HCT116 (cell line): ENCODE measurements around the gene TMEM52. TPM values are rescaled to one million over a fixed set of nuclear protein-coding genes. Genes with fewer than 3 reads are reported as not detected.

Experiments
- ATAC-seq: fragments of 200-7000 bp; cut with Tn5 transposase; 2 replicates; pipeline ENCODE4 v1.9.1; 2020; ENCODE audit warnings: mild to moderate bottlenecking, moderate library complexity
- BruUV-seq: library from RNA; stranded (reverse); fragments of 400-500 nt; replicated peaks from 2 replicates; lab custom pipeline; 2021; lab: Mats Ljungman, UMichigan
- CTCF ChIA-PET: fragments of 300-600 bp; sonication (Branson Sonifier 250); formaldehyde crosslinking; loops from one replicate; lab custom pipeline; 2021; ENCODE audit warnings: antibody characterized with exemption; lab: Charles Lee
- POLR2A ChIA-PET: fragments of 300-600, 350-600 bp; sonication (Branson Sonifier 250); formaldehyde crosslinking; loops from one replicate; lab custom pipeline; 2021; ENCODE audit warnings: antibody characterized with exemption; lab: Charles Lee
- RAD21 ChIA-PET, 2 experiments: fragments of 300-600 bp; sonication (Branson Sonifier 250); formaldehyde crosslinking; loops; one replicate each; lab custom pipeline; 2023; ENCODE audit warnings: low total read pairs in 2 of 2; ENCODE audit not compliant: uncharacterized antibody in 2 of 2, unreplicated experiment in 2 of 2, low non-redundant PET in 1 of 2; lab: Charles Lee
- DNase-seq: peaks from one replicate; pipeline ENCODE4 v3.0.0-alpha.2; 2010; ENCODE audit warnings: low read depth, low spot score
- H2AFZ ChIP-seq: fragments of 200-600 bp; shearing (Covaris generic), sonication (generic); 2 replicates; pipeline ENCODE4 v1.6.1; 2017; ENCODE audit warnings: low read depth, mixed run types, mixed read lengths, antibody characterized with exemption, low read length; ENCODE audit not compliant: poor library complexity, severe bottlenecking
- H3K27ac ChIP-seq: 2 replicates; pipeline ENCODE4 v1.5.1; 2012; ENCODE audit warnings: low read depth, low read length
- H3K27me3 ChIP-seq: fragments of 200-600 bp; sonication (generic); 2 replicates; pipeline ENCODE4 v1.6.1; 2016; ENCODE audit warnings: mixed run types, low read length, mixed read lengths; ENCODE audit not compliant: insufficient read depth
- H3K36me3 ChIP-seq, 2 experiments: fragments of 200-500 bp in 1 of 2; fragments of 200-600 bp in 1 of 2; sonication (Bioruptor generic) in 1 of 2; sonication (generic) in 1 of 2; 2 replicates each; pipeline versions ENCODE4 v1.5.1 to v1.6.1; 2014 to 2016; ENCODE audit warnings: low read length in 2 of 2, inconsistent platforms in 1 of 2, mixed read lengths in 1 of 2, mixed run types in 1 of 2; ENCODE audit not compliant: insufficient read depth in 2 of 2, control insufficient read depth in 1 of 2
- H3K4me1 ChIP-seq, 2 experiments: fragments of 200-600 bp in 1 of 2; sonication (generic) in 1 of 2; 2 replicates each; pipeline versions ENCODE4 v1.5.1 to v1.6.1; 2012 to 2017; ENCODE audit warnings: low read length in 2 of 2, inconsistent platforms in 1 of 2, mild to moderate bottlenecking in 1 of 2, mixed read lengths in 1 of 2, mixed run types in 1 of 2, moderate library complexity in 1 of 2; ENCODE audit not compliant: insufficient read depth in 2 of 2, control insufficient read depth in 1 of 2
- H3K4me2 ChIP-seq: fragments of 200-600 bp; sonication (generic); 2 replicates; pipeline ENCODE4 v1.6.1; 2017; ENCODE audit warnings: mixed run types, low read length, mixed read lengths
- H3K4me3 ChIP-seq, 2 experiments: fragments of 200-600 bp in 1 of 2; sonication (generic) in 1 of 2; replicated peaks in 1 of 2; 2 replicates each; pipeline ENCODE4 v1.5.1; 2011 to 2016; ENCODE audit warnings: low read length in 2 of 2, control low read depth in 1 of 2, low read depth in 1 of 2, mild to moderate bottlenecking in 1 of 2, mixed read lengths in 1 of 2, mixed run types in 1 of 2
- H3K79me2 ChIP-seq: fragments of 200-600 bp; sonication (generic); 2 replicates; pipeline ENCODE4 v1.6.1; 2017; ENCODE audit warnings: mild to moderate bottlenecking, mixed run types, low read length, moderate library complexity, mixed read lengths; ENCODE audit not compliant: insufficient read depth
- H3K9ac ChIP-seq: fragments of 200-600 bp; sonication (generic); 2 replicates; pipeline ENCODE4 v1.6.1; 2016; ENCODE audit warnings: low read length, mixed read lengths
- H3K9me2 ChIP-seq: fragments of 200-600 bp; sonication (generic), shearing (Covaris generic); 2 replicates; pipeline ENCODE4 v1.6.1; 2017; ENCODE audit warnings: mixed run types, mild to moderate bottlenecking, moderate library complexity; ENCODE audit not compliant: insufficient read depth
- H3K9me3 ChIP-seq, 2 experiments: fragments of 200-500 bp in 1 of 2; fragments of 200-600 bp in 1 of 2; sonication (Bioruptor generic) in 1 of 2; sonication (generic) in 1 of 2; 2 replicates each; pipeline ENCODE4 v1.6.1; 2014 to 2017; ENCODE audit warnings: low read length in 2 of 2, mixed read lengths in 2 of 2, inconsistent platforms in 1 of 2, low read depth in 1 of 2, mild to moderate bottlenecking in 1 of 2, mixed run types in 1 of 2, moderate library complexity in 1 of 2; ENCODE audit not compliant: control insufficient read depth in 1 of 2, insufficient read depth in 1 of 2
- H4K20me1 ChIP-seq: fragments of 200-600 bp; sonication (generic), shearing (Covaris generic); 2 replicates; pipeline ENCODE4 v1.6.1; 2017; ENCODE audit warnings: mixed run types, mild to moderate bottlenecking, moderate library complexity; ENCODE audit not compliant: insufficient read depth
- CBX3 ChIP-seq: IDR thresholded peaks from 2 replicates; pipeline ENCODE4 v1.6.1; 2012; ENCODE audit warnings: low read depth
- CEBPB ChIP-seq: IDR thresholded peaks from 2 replicates; pipeline ENCODE4 v1.6.1; 2012; ENCODE audit warnings: low read depth
- EGR1 ChIP-seq: IDR thresholded peaks from 2 replicates; pipeline ENCODE4 v1.6.1; 2012; ENCODE audit warnings: low read depth
- ELF1 ChIP-seq: IDR thresholded peaks from 2 replicates; pipeline ENCODE4 v1.6.1; 2012; ENCODE audit warnings: low read depth, borderline replicate concordance
- EZH2phosphoT487 ChIP-seq: fragments of 200-600 bp; IDR thresholded peaks from 2 replicates; pipeline ENCODE4 v1.6.1; 2018; ENCODE audit warnings: antibody characterized with exemption, borderline replicate concordance
- JUND ChIP-seq: IDR thresholded peaks from 2 replicates; pipeline ENCODE4 v1.6.1; 2012
- POLR2A ChIP-seq: IDR thresholded peaks from 2 replicates; pipeline ENCODE4 v1.7.0; 2011; ENCODE audit warnings: borderline replicate concordance; ENCODE audit not compliant: insufficient read depth, insufficient read length; ENCODE audit errors: extremely low read depth
- POLR2AphosphoS5 ChIP-seq: IDR thresholded peaks from 2 replicates; pipeline ENCODE4 v1.6.1; 2011; ENCODE audit warnings: mild to moderate bottlenecking, low read depth, low read length, moderate library complexity
- RAD21 ChIP-seq: IDR thresholded peaks from 2 replicates; pipeline ENCODE4 v1.6.1; 2012; ENCODE audit warnings: low read depth, mild to moderate bottlenecking
- SRF ChIP-seq: IDR thresholded peaks from 2 replicates; pipeline ENCODE4 v1.6.1; 2012; ENCODE audit warnings: low read depth
- TCF7L2 ChIP-seq: IDR thresholded peaks from 2 replicates; pipeline ENCODE4 v1.7.0; 2011; ENCODE audit warnings: borderline replicate concordance, inconsistent platforms; ENCODE audit not compliant: insufficient read depth, insufficient read length; ENCODE audit errors: extremely low read depth
- ZNF274 ChIP-seq: fragments of 200-500 bp; sonication (Bioruptor generic); IDR thresholded peaks from 2 replicates; pipeline ENCODE4 v1.6.1; 2014; ENCODE audit warnings: mild to moderate bottlenecking, low read depth, low read length, inconsistent platforms
- intact Hi-C: fragments of 100-400 bp; cut with micrococcal nuclease; formaldehyde crosslinking; loops from 2 replicates; pipeline ENCODE4 v1.10.0; 2022
- total RNA-seq: library from RNA; stranded (reverse); gene quantifications from one replicate; pipeline ENCODE4 v1.2.1, GENCODE V29; 2021; ENCODE audit not compliant: unreplicated experiment
- TF ChIP-seq, protein P1 (sequence below): IDR thresholded peaks from 2 replicates; pipeline ENCODE4 v1.6.1; 2012
- TF ChIP-seq, protein P2 (sequence below): IDR thresholded peaks from 2 replicates; pipeline ENCODE4 v1.6.1; 2012
- TF ChIP-seq, protein P3 (sequence below): IDR thresholded peaks from 2 replicates; pipeline ENCODE4 v1.6.1; 2012; ENCODE audit warnings: low read depth
- TF ChIP-seq, protein P4 (sequence below), 3 experiments: fragments of 200-600 bp in 1 of 3; sonication (generic) in 1 of 3; IDR thresholded peaks in 2 of 3; conservative IDR thresholded peaks in 1 of 3; 2 replicates each; pipeline ENCODE4 v1.5.1; 2012 to 2017; ENCODE audit warnings: low read depth in 2 of 3, low read length in 2 of 3, antibody characterized with exemption in 1 of 3, borderline replicate concordance in 1 of 3, control low read depth in 1 of 3, mild to moderate bottlenecking in 1 of 3, mixed read lengths in 1 of 3, mixed run types in 1 of 3, moderate library complexity in 1 of 3; ENCODE audit not compliant: insufficient read depth in 1 of 3

The TMEM52 gene
- total RNA-seq, 1 experiment from 2014 or later: 27.5 TPM

DNA sequence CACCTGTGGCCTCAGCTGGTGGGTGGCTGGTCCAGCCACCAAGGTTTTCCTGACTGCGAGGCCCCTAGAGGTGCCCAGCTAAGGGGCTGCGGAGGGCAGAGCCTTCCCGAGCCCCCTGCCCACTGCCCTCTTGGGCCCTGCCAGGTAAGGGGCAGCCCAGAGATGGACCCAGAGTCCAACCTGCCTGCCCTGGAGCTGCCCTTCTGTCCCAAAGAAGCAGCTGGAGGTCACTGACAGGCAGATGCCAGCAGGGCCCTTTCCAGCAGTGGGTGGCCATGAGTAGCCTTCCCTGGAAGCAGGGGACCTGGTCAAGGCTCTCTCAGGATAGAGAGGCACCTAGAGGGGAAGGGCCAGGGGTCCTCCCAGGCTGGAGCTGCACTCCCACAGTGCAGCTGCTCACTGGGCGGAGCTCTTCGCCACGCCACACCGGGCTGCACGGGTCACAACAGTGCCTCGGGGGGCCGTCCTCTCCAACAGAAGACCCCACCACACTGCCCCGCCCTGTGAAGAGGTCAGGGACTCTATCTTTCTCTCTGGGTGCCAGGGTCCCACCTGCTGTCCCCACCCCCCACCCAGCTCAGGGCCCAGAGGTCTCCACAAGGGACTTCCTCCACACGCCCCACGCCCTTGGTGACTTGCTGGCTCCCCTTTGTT lies 17.3 kb downstream of the TMEM52 start:
- Histone ChIP-seq H3K4me1 (peaks cover 9 to 20% of the 10 kb centered on the region in 2 experiments; a peak in 3 of 4 replicates), H3K79me2 (no peaks in the 10 kb centered on the region), H3K4me2 (no peak overlapping the region), H3K4me3 (no peak overlapping the region), H2AFZ (no peak overlapping the region), H4K20me1 (no peaks in the 10 kb centered on the region), H3K27me3 (no peaks in the 10 kb centered on the region), H3K9me2 (no peaks in the 10 kb centered on the region), H3K9ac (no peak overlapping the region), H3K27ac (no peak overlapping the region; the same call in 1 of the 2 replicates), H3K9me3 (no peaks in the 10 kb centered on the region), H3K36me3 (no peaks in the 10 kb centered on the region)
- RAD21 ChIA-PET: no interaction called here
- intact Hi-C loops: no loop called here
- CTCF ChIA-PET: interaction anchor here (1.5 kb wide), 1 partner anchor 113 kb away, joined by 4 read pairs; no protein-coding TSS in a partner anchor
- no TSS peak for BruUV-seq
- POLR2A ChIA-PET: no interaction called here
- ATAC-seq (no peak), DNase-seq (no peak)
- TF ChIP-seq, protein P1, sequence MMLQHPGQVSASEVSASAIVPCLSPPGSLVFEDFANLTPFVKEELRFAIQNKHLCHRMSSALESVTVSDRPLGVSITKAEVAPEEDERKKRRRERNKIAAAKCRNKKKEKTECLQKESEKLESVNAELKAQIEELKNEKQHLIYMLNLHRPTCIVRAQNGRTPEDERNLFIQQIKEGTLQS: no peak
- TF ChIP-seq CEBPB: no peak
- no peak for TF ChIP-seq SRF
- no peak for TF ChIP-seq POLR2A
- no peak for TF ChIP-seq ZNF274
- TF ChIP-seq, protein P2, sequence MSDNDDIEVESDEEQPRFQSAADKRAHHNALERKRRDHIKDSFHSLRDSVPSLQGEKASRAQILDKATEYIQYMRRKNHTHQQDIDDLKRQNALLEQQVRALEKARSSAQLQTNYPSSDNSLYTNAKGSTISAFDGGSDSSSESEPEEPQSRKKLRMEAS: no peak
- no peak for TF ChIP-seq TCF7L2
- no peak for TF ChIP-seq JUND
- no peak for TF ChIP-seq EGR1
- no peak for TF ChIP-seq ELF1
- no peak for TF ChIP-seq CBX3
- TF ChIP-seq, protein P3, sequence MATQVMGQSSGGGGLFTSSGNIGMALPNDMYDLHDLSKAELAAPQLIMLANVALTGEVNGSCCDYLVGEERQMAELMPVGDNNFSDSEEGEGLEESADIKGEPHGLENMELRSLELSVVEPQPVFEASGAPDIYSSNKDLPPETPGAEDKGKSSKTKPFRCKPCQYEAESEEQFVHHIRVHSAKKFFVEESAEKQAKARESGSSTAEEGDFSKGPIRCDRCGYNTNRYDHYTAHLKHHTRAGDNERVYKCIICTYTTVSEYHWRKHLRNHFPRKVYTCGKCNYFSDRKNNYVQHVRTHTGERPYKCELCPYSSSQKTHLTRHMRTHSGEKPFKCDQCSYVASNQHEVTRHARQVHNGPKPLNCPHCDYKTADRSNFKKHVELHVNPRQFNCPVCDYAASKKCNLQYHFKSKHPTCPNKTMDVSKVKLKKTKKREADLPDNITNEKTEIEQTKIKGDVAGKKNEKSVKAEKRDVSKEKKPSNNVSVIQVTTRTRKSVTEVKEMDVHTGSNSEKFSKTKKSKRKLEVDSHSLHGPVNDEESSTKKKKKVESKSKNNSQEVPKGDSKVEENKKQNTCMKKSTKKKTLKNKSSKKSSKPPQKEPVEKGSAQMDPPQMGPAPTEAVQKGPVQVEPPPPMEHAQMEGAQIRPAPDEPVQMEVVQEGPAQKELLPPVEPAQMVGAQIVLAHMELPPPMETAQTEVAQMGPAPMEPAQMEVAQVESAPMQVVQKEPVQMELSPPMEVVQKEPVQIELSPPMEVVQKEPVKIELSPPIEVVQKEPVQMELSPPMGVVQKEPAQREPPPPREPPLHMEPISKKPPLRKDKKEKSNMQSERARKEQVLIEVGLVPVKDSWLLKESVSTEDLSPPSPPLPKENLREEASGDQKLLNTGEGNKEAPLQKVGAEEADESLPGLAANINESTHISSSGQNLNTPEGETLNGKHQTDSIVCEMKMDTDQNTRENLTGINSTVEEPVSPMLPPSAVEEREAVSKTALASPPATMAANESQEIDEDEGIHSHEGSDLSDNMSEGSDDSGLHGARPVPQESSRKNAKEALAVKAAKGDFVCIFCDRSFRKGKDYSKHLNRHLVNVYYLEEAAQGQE: no peak
- TF ChIP-seq, protein P4, sequence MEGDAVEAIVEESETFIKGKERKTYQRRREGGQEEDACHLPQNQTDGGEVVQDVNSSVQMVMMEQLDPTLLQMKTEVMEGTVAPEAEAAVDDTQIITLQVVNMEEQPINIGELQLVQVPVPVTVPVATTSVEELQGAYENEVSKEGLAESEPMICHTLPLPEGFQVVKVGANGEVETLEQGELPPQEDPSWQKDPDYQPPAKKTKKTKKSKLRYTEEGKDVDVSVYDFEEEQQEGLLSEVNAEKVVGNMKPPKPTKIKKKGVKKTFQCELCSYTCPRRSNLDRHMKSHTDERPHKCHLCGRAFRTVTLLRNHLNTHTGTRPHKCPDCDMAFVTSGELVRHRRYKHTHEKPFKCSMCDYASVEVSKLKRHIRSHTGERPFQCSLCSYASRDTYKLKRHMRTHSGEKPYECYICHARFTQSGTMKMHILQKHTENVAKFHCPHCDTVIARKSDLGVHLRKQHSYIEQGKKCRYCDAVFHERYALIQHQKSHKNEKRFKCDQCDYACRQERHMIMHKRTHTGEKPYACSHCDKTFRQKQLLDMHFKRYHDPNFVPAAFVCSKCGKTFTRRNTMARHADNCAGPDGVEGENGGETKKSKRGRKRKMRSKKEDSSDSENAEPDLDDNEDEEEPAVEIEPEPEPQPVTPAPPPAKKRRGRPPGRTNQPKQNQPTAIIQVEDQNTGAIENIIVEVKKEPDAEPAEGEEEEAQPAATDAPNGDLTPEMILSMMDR (IDR thresholded peaks at IDR 0.05 in 2 of 3, conservative IDR thresholded peaks at IDR 0.05 in 1 of 3; ENCODE audit: borderline replicate concordance in 1 of 3, insufficient read depth in 1 of 3, low read depth in 2 of 3, low read length in 2 of 3): no peak
- TF ChIP-seq POLR2AphosphoS5: no peak
- no peak for TF ChIP-seq EZH2phosphoT487
- TF ChIP-seq RAD21: no peak
